Vagina (tissue), 2 donors: Measurements from ENCODE around the gene PAX7. TPM values are rescaled to one million over a fixed set of nuclear protein-coding genes. Genes with fewer than 3 reads are reported as not detected.
A peak's percentile ranks its signal among the peaks of the same experiment; 100 is the strongest.

ENCODE experiments used
- DNase-seq, 2 donors: peaks; one replicate each; pipeline ENCODE4 v3.0.0-alpha.2; 2017; ENCODE audit errors: extremely low spot score in 2 of 2
- H3K27ac ChIP-seq: fragments of 200-600 bp; sonication (generic); one replicate; pipeline ENCODE4 v1.5.1; 2019
- H3K27me3 ChIP-seq: fragments of 200-600 bp; sonication (generic); one replicate; pipeline ENCODE4 v1.5.1; 2019
- H3K36me3 ChIP-seq, 2 donors: fragments of 200-600 bp; sonication (generic); one replicate each; pipeline ENCODE4 v1.5.1; 2017 to 2019
- H3K4me1 ChIP-seq: fragments of 200-600 bp; sonication (generic); one replicate; pipeline ENCODE4 v1.5.1; 2019
- H3K4me3 ChIP-seq, 2 donors: fragments of 200-600 bp; sonication (generic); 1 replicate in 1 of 2; 2 replicates in 1 of 2; pipeline ENCODE4 v1.5.1; 2016 to 2019
- H3K9me3 ChIP-seq: fragments of 200-600 bp; sonication (generic); one replicate; pipeline ENCODE4 v1.5.1; 2019
- CTCF ChIP-seq, 3 experiments: fragments of 450-650 bp in 2 of 3; fragments of 200-600 bp in 1 of 3; sonication (generic) in 1 of 3; IDR thresholded peaks; one replicate each; pipeline ENCODE4 v1.5.1; 2017 to 2019; ENCODE audit warnings: antibody characterized with exemption in 3 of 3, mild to moderate bottlenecking in 2 of 3, moderate library complexity in 2 of 3
- POLR2A ChIP-seq, 2 donors: fragments of 450-650 bp; IDR thresholded peaks; one replicate each; pipeline ENCODE4 v1.6.1; 2017; ENCODE audit warnings: antibody characterized with exemption in 2 of 2, mild to moderate bottlenecking in 2 of 2, moderate library complexity in 2 of 2
- POLR2AphosphoS5 ChIP-seq, 2 donors: sonication (generic); formaldehyde crosslinking; IDR thresholded peaks; one replicate each; pipeline ENCODE4 v1.9.0; 2017; ENCODE audit warnings: antibody characterized with exemption in 2 of 2, mild to moderate bottlenecking in 2 of 2, low read depth in 1 of 2; ENCODE audit not compliant: insufficient read depth in 1 of 2
- intact Hi-C: fragments of 100-400 bp; cut with DNase I; formaldehyde crosslinking; loops from one replicate; pipeline ENCODE4 v1.15.1; 2023
- total RNA-seq: library from RNA; depleted of rRNA; stranded (reverse); fragments of >200 nt; gene quantifications from one replicate; pipeline ENCODE4 v1.2.3, GENCODE V29; 2016

The PAX7 gene
- total RNA-seq, 1 donor from 2014 or later: not detected

GRCh38 chr1:18644973-18645746 is 14.5 kb downstream of the PAX7 start:
- intact Hi-C loops: no loop called here
- no peak for DNase-seq
- peaks cover 14% of the 10 kb centered on the region for H3K4me1 ChIP-seq

GRCh38 chr1:18645747-18646090 is 15.1 kb downstream of the PAX7 start:
- intact Hi-C loops: no loop called here
- no peak for DNase-seq
- TF ChIP-seq POLR2A (IDR thresholded peaks at IDR 0.05) (no peak), CTCF (IDR thresholded peaks at IDR 0.05) (no peak), POLR2AphosphoS5 (IDR thresholded peaks at IDR 0.05; ENCODE audit: insufficient read depth in 1 of 2, low read depth in 1 of 2) (no peak)
- Histone ChIP-seq H3K9me3 (no peaks in the 10 kb centered on the region), H3K27ac (no peak overlapping the region), H3K4me3 (no peak overlapping the region), H3K27me3 (peaks cover 23% of the 10 kb centered on the region), H3K4me1 (peaks cover 14% of the 10 kb centered on the region), H3K36me3 (no peaks in the 10 kb centered on the region)

More at GRCh38 chr1:18644973-18645746, 14.5 kb downstream of the PAX7 start:
- no peaks in the 10 kb centered on the region for H3K36me3 ChIP-seq
- H3K9me3 ChIP-seq: no peaks in the 10 kb centered on the region
- H3K27me3 ChIP-seq: peaks cover 23% of the 10 kb centered on the region
- TF ChIP-seq POLR2AphosphoS5 (IDR thresholded peaks at IDR 0.05; ENCODE audit: insufficient read depth in 1 of 2, low read depth in 1 of 2): no peak
- no peak for TF ChIP-seq CTCF (IDR thresholded peaks at IDR 0.05)
- no peak for TF ChIP-seq POLR2A (IDR thresholded peaks at IDR 0.05)
- H3K27ac ChIP-seq: no peak overlapping the region
- H3K4me3 ChIP-seq: no peak overlapping the region

GRCh38 chr1:18646091-18646785 is 15.6 kb downstream of the PAX7 start:
- Histone ChIP-seq H3K4me3 (peak overlapping the region; percentile 14 to 28), H3K9me3 (no peaks in the 10 kb centered on the region), H3K27ac (no peak overlapping the region), H3K4me1 (peaks cover 14% of the 10 kb centered on the region), H3K36me3 (no peaks in the 10 kb centered on the region), H3K27me3 (peaks cover 23% of the 10 kb centered on the region)
- intact Hi-C loops: no loop called here
- TF ChIP-seq POLR2AphosphoS5 (IDR thresholded peaks at IDR 0.05; ENCODE audit: insufficient read depth in 1 of 2, low read depth in 1 of 2) (no peak), POLR2A (IDR thresholded peaks at IDR 0.05) (no peak), CTCF (IDR thresholded peaks at IDR 0.05) (no peak)
- DNase-seq: no peak

- Histone ChIP-seq H3K4me3 (peak overlapping the region; percentile 14 to 28), H3K4me1 (peaks cover 14% of the 10 kb centered on the region), H3K27me3 (peaks cover 25% of the 10 kb centered on the region), H3K9me3 (no peaks in the 10 kb centered on the region), H3K36me3 (no peaks in the 10 kb centered on the region), H3K27ac (no peak overlapping the region)
- intact Hi-C loops: no loop called here
- TF ChIP-seq CTCF (IDR thresholded peaks at IDR 0.05) (no peak), POLR2AphosphoS5 (IDR thresholded peaks at IDR 0.05; ENCODE audit: insufficient read depth in 1 of 2, low read depth in 1 of 2) (no peak), POLR2A (IDR thresholded peaks at IDR 0.05) (no peak)
- no peak for DNase-seq
Observed at GRCh38 chr1:18646786-18647410, 16.3 kb downstream of the PAX7 start.
